ENCODE measurements around the gene MORC3. TPM values are rescaled to one million over a fixed set of nuclear protein-coding genes. Genes with fewer than 3 reads are reported as not detected.

Gene MORC3
- total and polyA plus RNA-seq, 9 of the 15 experiments (the other 6 are each of a cell fraction or from before 2014, with no cell fraction given) = 12.7 to 53.7 (median 36.0) TPM

- no peak for TF ChIP-seq SREBF2 (CRISPR knock-in tag; IDR thresholded peaks at IDR 0.05)
- TF ChIP-seq XRCC5 (IDR thresholded peaks at IDR 0.05; ENCODE audit: low read depth, low read length) = peak; percentile 94
- no peak for TF ChIP-seq SIRT6 (IDR thresholded peaks at IDR 0.05; ENCODE audit: low read depth, low read length)
- TF ChIP-seq NR1H2 (CRISPR knock-in tag; IDR thresholded peaks at IDR 0.05) = no peak
- TF ChIP-seq NFATC3 (IDR thresholded peaks at IDR 0.05) = no peak
- no peak for TF ChIP-seq BMI1 (IDR thresholded peaks at IDR 0.05; ENCODE audit: low read length)
- TF ChIP-seq ZNF280A (IDR thresholded peaks at IDR 0.05; ENCODE audit: low read depth, partially characterized antibody) = no peak
- TF ChIP-seq ZZZ3 (IDR thresholded peaks at IDR 0.05) = no peak
- TF ChIP-seq CTBP1 (IDR thresholded peaks at IDR 0.05; ENCODE audit: borderline replicate concordance) = peak; percentile 16; the same call in 1 of the 2 replicates
- no peak for TF ChIP-seq GABPB2 (CRISPR knock-in tag; conservative IDR thresholded peaks at IDR 0.05)
- no peak for TF ChIP-seq CUX1 (CRISPR knock-in tag; IDR thresholded peaks at IDR 0.05)
- peak; percentile 54; the same call in 1 of the 2 replicates for TF ChIP-seq MAX (CRISPR knock-in tag; IDR thresholded peaks at IDR 0.05)
- no peak for TF ChIP-seq RBM39 (optimal IDR thresholded peaks at IDR 0.05; ENCODE audit: low read depth, low read length)
Observed at GRCh38 chr21:36319767-36320420, at the start of gene MORC3 (continued).
